ENCODE results near the gene CDC20. TPM values are rescaled to one million over a fixed set of nuclear protein-coding genes. Genes with fewer than 3 reads are reported as not detected.
"Not testable (repeated sequence)": the region's sequence is repeated elsewhere in the genome, so short reads cannot be mapped to it uniquely, and the experiment has no call there.

The CDC20 gene
- total and polyA plus RNA-seq, 7 donors: 0.25 to 1.9 (median 1.1) TPM; not detected in 2

- ATAC-seq: peak in 3 of 4 donors; percentile 6 to 15 (median 9)
- H3K27me3 ChIP-seq (ENCODE audit: insufficient read depth in 3 of 3, low read length in 2 of 3): no peaks in the 10 kb centered on the region
- H3K4me1 ChIP-seq: peaks cover 14% of the 10 kb centered on the region
- no peak for TF ChIP-seq CTCF (IDR thresholded peaks at IDR 0.05)
- peak overlapping the region; percentile 94 for H3K27ac ChIP-seq
- DNase-seq: peak; percentile 41 to 56
- intact Hi-C loops (cut with DNase I): loop anchor here in 1 of 2 donors (5.0 kb wide), 1 partner anchor 140 kb away; no protein-coding TSS in a partner anchor
- 7 to 14% (median 8%) methylated on average over 32 to 48 of the region's 48 CpGs for WGBS, 3 donors
- H3K9me3 ChIP-seq: no peaks in the 10 kb centered on the region
- H3K36me3 ChIP-seq (ENCODE audit: insufficient read depth in 1 of 2, low read depth in 1 of 2): peaks cover 6 to 36% of the 10 kb centered on the region in 2 donors
- H3K4me3 ChIP-seq: peak overlapping the region; percentile 81
Measured at GRCh38 chr1:43367026-43367903, 8.5 kb downstream of the CDC20 start.

GRCh38 chr1:43367904-43368645 lies 9.3 kb downstream of the CDC20 start, which contains the start of gene ELOVL1:
ELOVL1 (minus strand) TSS chr1:43368011; CDS start chr1:43365609, 2,402 bp downstream.
- Histone ChIP-seq H3K27me3 (ENCODE audit: insufficient read depth in 3 of 3, low read length in 2 of 3) (no peaks in the 10 kb centered on the region), H3K36me3 (ENCODE audit: insufficient read depth in 1 of 2, low read depth in 1 of 2) (peaks cover 6 to 31% of the 10 kb centered on the region in 2 donors), H3K27ac (peak within 1 kb of the TSS; percentile 94), H3K4me1 (peaks cover 14% of the 10 kb centered on the region), H3K9me3 (no peaks in the 10 kb centered on the region), H3K4me3 (peak within 1 kb of the TSS; percentile 81)
- DNase-seq (peak; percentile 94 to 96), ATAC-seq (peak; percentile 95 to 97 (median 95))
- intact Hi-C loops (cut with DNase I): loop anchor here in 1 of 2 donors (5.0 kb wide), 1 partner anchor 141 kb away; no protein-coding TSS in a partner anchor
- 0 to 1% (median 0%) methylated on average over 31 to 58 of the region's 58 CpGs for WGBS, 3 donors
- peak; percentile 19 for TF ChIP-seq CTCF (IDR thresholded peaks at IDR 0.05)

- peaks cover 6 to 26% of the 10 kb centered on the region in 2 donors for H3K36me3 ChIP-seq (ENCODE audit: insufficient read depth in 1 of 2, low read depth in 1 of 2)
- peaks cover 14% of the 10 kb centered on the region for H3K4me1 ChIP-seq
- peak overlapping the region; percentile 94 for H3K27ac ChIP-seq
- no peaks in the 10 kb centered on the region for H3K9me3 ChIP-seq
- H3K27me3 ChIP-seq (ENCODE audit: insufficient read depth in 3 of 3, low read length in 2 of 3): no peaks in the 10 kb centered on the region
- DNase-seq: no peak
- no peak for ATAC-seq
- WGBS, 3 donors: 21 to 25% (median 24%) methylated on average over 6 of the region's 6 CpGs
- TF ChIP-seq CTCF (IDR thresholded peaks at IDR 0.05): no peak
- intact Hi-C loops (cut with DNase I): loop anchor here in 1 of 2 donors (5.0 kb wide), 1 partner anchor 141 kb away; no protein-coding TSS in a partner anchor
- peak overlapping the region; percentile 81 for H3K4me3 ChIP-seq
Measured at GRCh38 chr1:43368646-43369020, 9.9 kb downstream of the CDC20 start.

DNA sequence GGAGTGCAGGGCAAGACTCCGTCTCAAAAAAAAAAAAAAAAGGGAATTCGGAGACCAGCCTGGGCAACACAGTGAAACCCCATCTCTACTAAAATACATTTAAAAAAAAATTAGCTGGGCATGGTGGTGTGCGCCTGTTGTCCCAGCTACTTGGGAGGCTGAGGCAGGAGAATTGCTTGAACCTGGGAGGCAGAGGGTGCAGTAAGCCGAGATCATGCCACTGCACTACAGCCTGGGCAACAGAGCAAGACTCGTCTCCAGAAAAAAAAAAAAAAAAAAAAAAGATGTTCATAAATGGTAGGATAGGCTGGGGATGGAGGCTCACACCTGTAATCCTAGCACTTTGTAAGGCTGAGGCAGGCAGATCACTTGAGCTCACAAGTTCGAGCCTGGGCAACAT lies 11.0 kb downstream of the CDC20 start:
- WGBS, 3 donors: 94 to 99% (median 96%) methylated on average over 5 to 6 of the region's 6 CpGs
- DNase-seq; H3K27me3 ChIP-seq (ENCODE audit: insufficient read depth in 3 of 3, low read length in 2 of 3); H3K9me3 ChIP-seq; ATAC-seq; H3K27ac ChIP-seq; H3K4me3 ChIP-seq: not testable (repeated sequence)
- peaks cover 14% of the 10 kb centered on the region for H3K4me1 ChIP-seq
- intact Hi-C loops (cut with DNase I): loop anchor here in 1 of 2 donors (5.0 kb wide), 1 partner anchor 142 kb away; no protein-coding TSS in a partner anchor
- H3K36me3 ChIP-seq (ENCODE audit: insufficient read depth in 1 of 2, low read depth in 1 of 2): peaks cover 2 to 14% of the 10 kb centered on the region in 2 donors
